HL-60 (cell line): ENCODE measurements around the gene ELAVL4.

Source experiments
- DNase-seq, 2 experiments: peaks; one replicate each; pipeline ENCODE4 v3.0.0-alpha.2; 2010 to 2020; ENCODE audit warnings: low read depth in 1 of 2, low spot score in 1 of 2
- H3K27ac ChIP-seq: fragments of 250-450 bp; sonication (Bioruptor Pico); replicated peaks from 2 replicates; pipeline ENCODE4 v1.5.1; 2020; ENCODE audit warnings: mild to moderate bottlenecking, moderate library complexity
- H3K27me3 ChIP-seq: fragments of 250-450 bp; sonication (Bioruptor Pico); 2 replicates; pipeline ENCODE4 v1.5.1; 2021; ENCODE audit warnings: mild to moderate bottlenecking, moderate library complexity; ENCODE audit not compliant: insufficient read depth, poor library complexity, severe bottlenecking
- H3K4me3 ChIP-seq: replicated peaks from 2 replicates; pipeline ENCODE4 v1.5.1; 2011; ENCODE audit warnings: mild to moderate bottlenecking, control low read depth, low read length; ENCODE audit not compliant: insufficient read depth
- GABPA ChIP-seq: IDR thresholded peaks from 2 replicates; pipeline ENCODE4 v1.6.1; 2012; ENCODE audit warnings: low read depth
- POLR2AphosphoS5 ChIP-seq: IDR thresholded peaks from 2 replicates; pipeline ENCODE4 v1.6.1; 2012; ENCODE audit warnings: low read depth
- SPI1 ChIP-seq: IDR thresholded peaks from 2 replicates; pipeline ENCODE4 v1.6.1; 2012; ENCODE audit warnings: low read depth, mild to moderate bottlenecking, borderline replicate concordance
- TF ChIP-seq, protein P1 (sequence below): IDR thresholded peaks from 2 replicates; pipeline ENCODE4 v1.6.1; 2012; ENCODE audit warnings: low read depth; ENCODE audit not compliant: insufficient replicate concordance
- TF ChIP-seq, protein P2 (sequence below): IDR thresholded peaks from one replicate; pipeline ENCODE4 v1.5.1; 2011; ENCODE audit warnings: low read length, control low read depth, inconsistent platforms; ENCODE audit not compliant: insufficient read depth

The ELAVL4 gene

DNA sequence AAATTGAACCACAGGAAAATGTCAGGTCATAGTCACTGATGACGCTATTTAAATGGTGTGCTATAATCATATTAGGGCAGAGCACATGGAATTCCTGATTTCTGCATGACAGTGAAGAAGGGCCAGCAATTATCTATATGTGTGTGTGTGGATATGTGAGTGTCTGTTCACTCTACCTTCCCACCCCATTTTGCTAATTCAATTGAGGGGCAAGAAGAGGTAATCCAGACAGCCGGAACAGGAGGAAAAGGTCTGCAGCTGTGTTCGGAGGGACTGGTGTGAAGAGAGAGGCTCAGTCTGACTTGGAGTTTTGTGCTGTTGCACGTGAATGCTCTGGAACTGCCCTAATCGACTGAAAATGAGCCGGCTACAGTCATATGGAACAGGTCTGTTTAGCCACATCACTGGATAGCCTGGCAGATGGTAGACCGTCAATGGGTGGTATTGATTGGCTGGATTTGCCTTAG, 5.1 kb upstream of the ELAVL4 start:
- no peak for DNase-seq
- TF ChIP-seq POLR2AphosphoS5 = no peak
- TF ChIP-seq GABPA = no peak
- no peak for TF ChIP-seq SPI1
- TF ChIP-seq, protein P1, sequence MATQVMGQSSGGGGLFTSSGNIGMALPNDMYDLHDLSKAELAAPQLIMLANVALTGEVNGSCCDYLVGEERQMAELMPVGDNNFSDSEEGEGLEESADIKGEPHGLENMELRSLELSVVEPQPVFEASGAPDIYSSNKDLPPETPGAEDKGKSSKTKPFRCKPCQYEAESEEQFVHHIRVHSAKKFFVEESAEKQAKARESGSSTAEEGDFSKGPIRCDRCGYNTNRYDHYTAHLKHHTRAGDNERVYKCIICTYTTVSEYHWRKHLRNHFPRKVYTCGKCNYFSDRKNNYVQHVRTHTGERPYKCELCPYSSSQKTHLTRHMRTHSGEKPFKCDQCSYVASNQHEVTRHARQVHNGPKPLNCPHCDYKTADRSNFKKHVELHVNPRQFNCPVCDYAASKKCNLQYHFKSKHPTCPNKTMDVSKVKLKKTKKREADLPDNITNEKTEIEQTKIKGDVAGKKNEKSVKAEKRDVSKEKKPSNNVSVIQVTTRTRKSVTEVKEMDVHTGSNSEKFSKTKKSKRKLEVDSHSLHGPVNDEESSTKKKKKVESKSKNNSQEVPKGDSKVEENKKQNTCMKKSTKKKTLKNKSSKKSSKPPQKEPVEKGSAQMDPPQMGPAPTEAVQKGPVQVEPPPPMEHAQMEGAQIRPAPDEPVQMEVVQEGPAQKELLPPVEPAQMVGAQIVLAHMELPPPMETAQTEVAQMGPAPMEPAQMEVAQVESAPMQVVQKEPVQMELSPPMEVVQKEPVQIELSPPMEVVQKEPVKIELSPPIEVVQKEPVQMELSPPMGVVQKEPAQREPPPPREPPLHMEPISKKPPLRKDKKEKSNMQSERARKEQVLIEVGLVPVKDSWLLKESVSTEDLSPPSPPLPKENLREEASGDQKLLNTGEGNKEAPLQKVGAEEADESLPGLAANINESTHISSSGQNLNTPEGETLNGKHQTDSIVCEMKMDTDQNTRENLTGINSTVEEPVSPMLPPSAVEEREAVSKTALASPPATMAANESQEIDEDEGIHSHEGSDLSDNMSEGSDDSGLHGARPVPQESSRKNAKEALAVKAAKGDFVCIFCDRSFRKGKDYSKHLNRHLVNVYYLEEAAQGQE = no peak
- TF ChIP-seq, protein P2, sequence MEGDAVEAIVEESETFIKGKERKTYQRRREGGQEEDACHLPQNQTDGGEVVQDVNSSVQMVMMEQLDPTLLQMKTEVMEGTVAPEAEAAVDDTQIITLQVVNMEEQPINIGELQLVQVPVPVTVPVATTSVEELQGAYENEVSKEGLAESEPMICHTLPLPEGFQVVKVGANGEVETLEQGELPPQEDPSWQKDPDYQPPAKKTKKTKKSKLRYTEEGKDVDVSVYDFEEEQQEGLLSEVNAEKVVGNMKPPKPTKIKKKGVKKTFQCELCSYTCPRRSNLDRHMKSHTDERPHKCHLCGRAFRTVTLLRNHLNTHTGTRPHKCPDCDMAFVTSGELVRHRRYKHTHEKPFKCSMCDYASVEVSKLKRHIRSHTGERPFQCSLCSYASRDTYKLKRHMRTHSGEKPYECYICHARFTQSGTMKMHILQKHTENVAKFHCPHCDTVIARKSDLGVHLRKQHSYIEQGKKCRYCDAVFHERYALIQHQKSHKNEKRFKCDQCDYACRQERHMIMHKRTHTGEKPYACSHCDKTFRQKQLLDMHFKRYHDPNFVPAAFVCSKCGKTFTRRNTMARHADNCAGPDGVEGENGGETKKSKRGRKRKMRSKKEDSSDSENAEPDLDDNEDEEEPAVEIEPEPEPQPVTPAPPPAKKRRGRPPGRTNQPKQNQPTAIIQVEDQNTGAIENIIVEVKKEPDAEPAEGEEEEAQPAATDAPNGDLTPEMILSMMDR = no peak
- no peak overlapping the region for H3K27ac ChIP-seq
- H3K4me3 ChIP-seq = no peak overlapping the region
- H3K27me3 ChIP-seq = no peaks in the 10 kb centered on the region

DNA sequence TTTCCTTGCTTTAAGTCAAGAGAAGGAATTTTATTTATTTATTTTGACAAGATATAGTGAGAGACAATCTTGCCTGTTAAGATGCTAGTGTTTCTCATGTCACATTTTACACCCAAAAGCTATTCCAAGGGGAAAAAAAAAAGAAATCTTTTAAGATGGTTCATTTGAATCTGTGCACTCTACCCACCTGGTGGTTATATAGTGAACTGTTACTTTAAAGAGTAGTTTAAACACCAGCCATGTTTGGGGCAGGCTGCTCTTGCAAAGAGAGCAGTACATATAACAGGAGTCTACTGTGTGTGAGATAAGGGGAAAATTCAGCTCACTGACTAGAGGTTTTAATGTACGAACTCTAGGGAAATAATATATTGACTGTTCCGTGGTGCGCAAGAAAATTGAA, 3.3 kb upstream of the ELAVL4 start:
- H3K4me3 ChIP-seq = no peak overlapping the region
- TF ChIP-seq, protein P2 = no peak
- TF ChIP-seq, protein P1 = no peak
- TF ChIP-seq SPI1 (no peak), GABPA (no peak), POLR2AphosphoS5 (no peak)
- DNase-seq = no peak

DNA sequence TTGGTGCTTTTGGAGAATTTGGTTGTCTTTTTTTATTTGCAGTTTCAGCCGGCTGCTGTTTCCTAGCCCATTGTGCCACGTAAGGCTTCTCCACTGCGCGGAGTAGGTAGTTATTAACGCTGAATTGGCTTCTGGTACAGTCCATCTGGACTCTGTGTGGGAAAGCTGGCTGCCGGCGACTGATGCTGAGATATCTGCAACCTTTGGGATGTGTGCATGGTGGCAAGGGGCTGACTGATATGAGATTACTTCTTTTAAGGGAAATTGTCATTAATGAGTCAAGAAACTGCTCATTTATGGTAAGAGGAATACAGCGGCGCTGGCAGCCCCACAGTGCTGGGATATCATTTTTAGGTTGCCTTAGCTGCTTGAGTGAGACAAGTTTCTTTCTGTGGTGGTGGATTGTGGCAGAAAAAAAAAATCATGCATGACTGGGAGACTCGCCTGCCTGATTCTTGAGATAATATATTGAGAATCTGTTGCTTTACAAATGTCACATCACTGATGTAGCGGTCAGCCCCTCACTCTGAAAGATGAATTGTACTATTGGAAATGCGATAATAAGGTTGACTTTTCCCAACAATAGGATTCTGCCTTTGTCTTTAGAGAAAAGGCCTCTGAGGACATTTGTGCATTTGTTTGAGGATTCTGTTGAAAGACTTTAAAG, 2.5 kb upstream of the ELAVL4 start:
- DNase-seq = no peak
- Histone ChIP-seq H3K27me3 (peaks cover 9% of the 10 kb centered on the region), H3K27ac (no peak overlapping the region), H3K4me3 (no peak overlapping the region)
- TF ChIP-seq, protein P2 = no peak
- TF ChIP-seq GABPA (no peak), POLR2AphosphoS5 (no peak)

More for the DNA sequence above, 3.3 kb upstream of the ELAVL4 start:
- Histone ChIP-seq H3K27me3 (peaks cover 6% of the 10 kb centered on the region), H3K27ac (no peak overlapping the region)

DNA sequence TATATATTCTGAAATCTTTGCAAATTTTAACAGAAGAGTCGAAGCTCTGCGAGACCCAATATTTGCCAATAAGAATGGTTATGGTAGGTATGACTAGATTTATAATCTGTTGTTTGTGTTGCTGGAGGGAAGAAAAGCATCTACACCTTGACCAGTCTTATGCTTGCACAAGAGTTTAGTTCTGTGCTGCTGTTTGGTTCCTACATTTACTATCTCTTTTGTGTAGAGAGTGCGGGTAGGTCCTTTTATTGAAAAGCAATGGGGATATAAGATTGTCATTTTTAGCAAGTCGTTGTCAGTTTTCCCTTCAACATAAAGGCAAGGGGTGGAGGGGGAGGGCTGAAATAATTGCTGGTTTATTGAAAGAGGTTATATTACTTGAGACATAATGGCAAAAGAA, 396 bp downstream of the ELAVL4 start:
- Histone ChIP-seq H3K27me3 (peaks cover 13% of the 10 kb centered on the region), H3K27ac (no peak overlapping the region), H3K4me3 (no peak overlapping the region)
- TF ChIP-seq POLR2AphosphoS5 (no peak), SPI1 (no peak), GABPA (no peak)
- TF ChIP-seq, protein P1 = no peak
- TF ChIP-seq, protein P2 = no peak
- DNase-seq = no peak
